ENCODE data around the gene DIP2B. TPM values are rescaled to one million over a fixed set of nuclear protein-coding genes. Genes with fewer than 3 reads are reported as not detected.

The DIP2B gene
- total and polyA plus RNA-seq, 2 donors from 2014 or later: 4.6 to 23.3 TPM

- H3K36me3 ChIP-seq (ENCODE audit: control insufficient read depth in 2 of 3, insufficient read depth in 3 of 3, low read length in 3 of 3): no peaks in the 10 kb centered on the region
- FAIRE-seq: no peak
- H3K9me3 ChIP-seq (ENCODE audit: control insufficient read depth in 2 of 3, insufficient read depth in 1 of 3, low read length in 3 of 3): no peaks in the 10 kb centered on the region
- H3K4me1 ChIP-seq (ENCODE audit: control insufficient read depth in 2 of 3, insufficient read depth in 2 of 3, low read depth in 1 of 3, low read length in 3 of 3): peaks cover 0 to 31% (median 18%) of the 10 kb centered on the region in 3 donors
- intact Hi-C loops (cut with DNase I): no loop called here
- peak overlapping the region in 1 of 3 donors; percentile 20 for H3K9ac ChIP-seq (ENCODE audit: low read length in 3 of 3)
- no peak for DNase-seq
- H3K27ac ChIP-seq (ENCODE audit: low read depth in 2 of 2, low read length in 2 of 2): peak overlapping the region in 1 of 2 donors; percentile 11
- TF ChIP-seq CTCF (IDR thresholded peaks at IDR 0.05; ENCODE audit: borderline replicate concordance, extremely low read depth, insufficient read depth): no peak
- no peaks in the 10 kb centered on the region for H3K27me3 ChIP-seq (ENCODE audit: control insufficient read depth, insufficient read depth, low read length)
- H3K4me3 ChIP-seq (ENCODE audit: low read length in 3 of 3): no peak overlapping the region
Measured at GRCh38 chr12:50572760-50573159, 68.0 kb downstream of the DIP2B start.

- Histone ChIP-seq H3K9ac (ENCODE audit: low read length in 3 of 3) (peak overlapping the region in 1 of 3 donors; percentile 20), H3K27me3 (ENCODE audit: control insufficient read depth, insufficient read depth, low read length) (no peaks in the 10 kb centered on the region), H3K27ac (ENCODE audit: low read depth in 2 of 2, low read length in 2 of 2) (peak overlapping the region in 1 of 2 donors; percentile 11), H3K4me1 (ENCODE audit: control insufficient read depth in 2 of 3, insufficient read depth in 2 of 3, low read depth in 1 of 3, low read length in 3 of 3) (peaks cover 0 to 31% (median 12%) of the 10 kb centered on the region in 3 donors), H3K4me3 (ENCODE audit: low read length in 3 of 3) (no peak overlapping the region), H3K36me3 (ENCODE audit: control insufficient read depth in 2 of 3, insufficient read depth in 3 of 3, low read length in 3 of 3) (no peaks in the 10 kb centered on the region), H3K9me3 (ENCODE audit: control insufficient read depth in 2 of 3, insufficient read depth in 1 of 3, low read length in 3 of 3) (no peaks in the 10 kb centered on the region)
- TF ChIP-seq CTCF (IDR thresholded peaks at IDR 0.05; ENCODE audit: borderline replicate concordance, extremely low read depth, insufficient read depth): no peak
- FAIRE-seq (no peak), DNase-seq (no peak)
- intact Hi-C loops (cut with DNase I): no loop called here
Measured at GRCh38 chr12:50573271-50573670, 68.5 kb downstream of the DIP2B start.

GRCh38 chr12:50574601-50575348, 70.0 kb downstream of the DIP2B start:
- Histone ChIP-seq H3K9me3 (ENCODE audit: control insufficient read depth in 2 of 3, insufficient read depth in 1 of 3, low read length in 3 of 3) (no peaks in the 10 kb centered on the region), H3K9ac (ENCODE audit: low read length in 3 of 3) (no peak overlapping the region), H3K27me3 (ENCODE audit: control insufficient read depth, insufficient read depth, low read length) (no peaks in the 10 kb centered on the region), H3K36me3 (ENCODE audit: control insufficient read depth in 2 of 3, insufficient read depth in 3 of 3, low read length in 3 of 3) (no peaks in the 10 kb centered on the region), H3K27ac (ENCODE audit: low read depth in 2 of 2, low read length in 2 of 2) (no peak overlapping the region), H3K4me3 (ENCODE audit: low read length in 3 of 3) (no peak overlapping the region), H3K4me1 (ENCODE audit: control insufficient read depth in 2 of 3, insufficient read depth in 2 of 3, low read depth in 1 of 3, low read length in 3 of 3) (peaks cover 0 to 31% (median 12%) of the 10 kb centered on the region in 3 donors)
- no peak for TF ChIP-seq CTCF (IDR thresholded peaks at IDR 0.05; ENCODE audit: borderline replicate concordance, extremely low read depth, insufficient read depth)
- peak in 2 of 5 donors; percentile 16 to 22 for DNase-seq
- intact Hi-C loops (cut with DNase I): no loop called here
- no peak for FAIRE-seq
